Measurements from ENCODE around the gene GPHA2.

DNA sequence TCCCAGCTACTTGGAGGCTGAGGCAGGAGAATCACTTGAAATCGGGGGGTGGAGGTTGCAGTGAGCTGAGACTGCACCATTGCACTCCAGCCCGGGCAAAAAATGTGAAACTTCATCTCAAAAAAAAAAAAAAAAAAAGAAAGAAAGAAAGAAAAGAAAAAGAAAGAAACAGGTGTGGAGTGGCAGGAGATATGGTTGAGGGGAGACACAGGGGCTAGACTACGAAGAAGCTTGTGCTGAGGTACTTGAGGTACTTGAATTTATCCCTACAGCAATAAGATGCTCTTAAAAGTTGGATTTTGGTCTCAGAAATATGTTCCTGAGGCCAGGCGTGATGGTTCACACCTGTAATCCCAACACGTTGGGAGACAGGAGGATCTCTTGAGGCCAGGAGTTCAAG lies 38.4 kb upstream of the GPHA2 start:
- TF ChIP-seq EZH2 (IDR thresholded peaks at IDR 0.05) (no peak), POLR2AphosphoS5 (IDR thresholded peaks at IDR 0.05; ENCODE audit: borderline replicate concordance, low read depth, low read length) (no peak), FOXP2 (optimal IDR thresholded peaks at IDR 0.05; ENCODE audit: control extremely low read depth, extremely low read length, insufficient read depth) (no peak)
